ENCODE results near the gene LRP2. TPM values are rescaled to one million over a fixed set of nuclear protein-coding genes. Genes with fewer than 3 reads are reported as not detected.

The LRP2 gene
- total RNA-seq, 1 experiment from 2014 or later, result 260 TPM

- H3K36me3 Mint-ChIP-seq (ENCODE audit: insufficient read depth, unreplicated experiment), result peaks cover 91% of the 10 kb centered on the region
- no peaks in the 10 kb centered on the region for H3K27me3 ChIP-seq (replicated peaks; ENCODE audit: control insufficient read depth, insufficient read depth, low read length)
- POLR2A ChIA-PET, result no interaction called here
- no peak overlapping the region for H3K27ac Mint-ChIP-seq (ENCODE audit: unreplicated experiment)
- no TSS peak for BruUV-seq (replicated peaks)
- H3K36me3 ChIP-seq (ENCODE audit: control insufficient read depth, insufficient read depth, low read length), result no peaks in the 10 kb centered on the region
- no peak for DNase-seq
- no peaks in the 10 kb centered on the region for H3K27me3 Mint-ChIP-seq (ENCODE audit: insufficient read depth, unreplicated experiment)
- H3K9me3 ChIP-seq, result no peaks in the 10 kb centered on the region
- H3K4me3 Mint-ChIP-seq (ENCODE audit: unreplicated experiment), result no peak overlapping the region
- no peak overlapping the region for H3K4me3 ChIP-seq (ENCODE audit: low read depth, low read length)
- intact Hi-C loops (cut with micrococcal nuclease; ENCODE audit: unreplicated experiment), result no loop called here
- H3K9me3 Mint-ChIP-seq (ENCODE audit: unreplicated experiment), result no peaks in the 10 kb centered on the region
- TF ChIP-seq CTCF (IDR thresholded peaks at IDR 0.05; ENCODE audit: insufficient read depth in 1 of 2, low read depth in 1 of 2, low read length in 1 of 2, severe bottlenecking in 1 of 2, unreplicated experiment in 1 of 2), result no peak
- CTCF ChIA-PET, result no interaction called here
- H3K4me1 ChIP-seq, result no peaks in the 10 kb centered on the region
- no peaks in the 10 kb centered on the region for H3K4me1 Mint-ChIP-seq (ENCODE audit: low read depth, unreplicated experiment)
Measured at GRCh38 chr2:169193618-169194017, 168.7 kb downstream of the LRP2 start.

GRCh38 chr2:169190197-169190775, 172.0 kb downstream of the LRP2 start:
- CTCF ChIA-PET, result no interaction called here
- H3K36me3 Mint-ChIP-seq (ENCODE audit: insufficient read depth, unreplicated experiment), result peaks cover 91% of the 10 kb centered on the region
- no peak for DNase-seq

GRCh38 chr2:169189132-169189531, 173.2 kb downstream of the LRP2 start:
- Mint-ChIP-seq H3K27ac (ENCODE audit: unreplicated experiment) (no peak overlapping the region), H3K27me3 (ENCODE audit: insufficient read depth, unreplicated experiment) (no peaks in the 10 kb centered on the region), H3K4me3 (ENCODE audit: unreplicated experiment) (no peak overlapping the region), H3K4me1 (ENCODE audit: low read depth, unreplicated experiment) (no peaks in the 10 kb centered on the region), H3K9me3 (ENCODE audit: unreplicated experiment) (no peaks in the 10 kb centered on the region), H3K36me3 (ENCODE audit: insufficient read depth, unreplicated experiment) (peaks cover 93% of the 10 kb centered on the region)
- TF ChIP-seq CTCF (IDR thresholded peaks at IDR 0.05; ENCODE audit: insufficient read depth in 1 of 2, low read depth in 1 of 2, low read length in 1 of 2, severe bottlenecking in 1 of 2, unreplicated experiment in 1 of 2), result no peak
- Histone ChIP-seq H3K4me1 (no peaks in the 10 kb centered on the region), H3K27me3 (replicated peaks; ENCODE audit: control insufficient read depth, insufficient read depth, low read length) (no peaks in the 10 kb centered on the region), H3K4me3 (ENCODE audit: low read depth, low read length) (no peak overlapping the region), H3K9me3 (no peaks in the 10 kb centered on the region), H3K36me3 (ENCODE audit: control insufficient read depth, insufficient read depth, low read length) (peaks cover 2% of the 10 kb centered on the region; the same call in 1 of the 2 replicates)
- no TSS peak for BruUV-seq (replicated peaks)
- intact Hi-C loops (cut with micrococcal nuclease; ENCODE audit: unreplicated experiment), result no loop called here
- no peak for DNase-seq
- ChIA-PET CTCF (no interaction called here), POLR2A (no interaction called here)

More at GRCh38 chr2:169190197-169190775, 172.0 kb downstream of the LRP2 start:
- H3K36me3 ChIP-seq (ENCODE audit: control insufficient read depth, insufficient read depth, low read length), result peaks cover 2% of the 10 kb centered on the region; the same call in 1 of the 2 replicates
- no peaks in the 10 kb centered on the region for H3K9me3 ChIP-seq
- H3K4me1 ChIP-seq, result no peaks in the 10 kb centered on the region
- no peak overlapping the region for H3K4me3 ChIP-seq (ENCODE audit: low read depth, low read length)
- Mint-ChIP-seq H3K27ac (ENCODE audit: unreplicated experiment) (no peak overlapping the region), H3K27me3 (ENCODE audit: insufficient read depth, unreplicated experiment) (no peaks in the 10 kb centered on the region), H3K9me3 (ENCODE audit: unreplicated experiment) (no peaks in the 10 kb centered on the region), H3K4me1 (ENCODE audit: low read depth, unreplicated experiment) (no peaks in the 10 kb centered on the region), H3K4me3 (ENCODE audit: unreplicated experiment) (no peak overlapping the region)
- intact Hi-C loops (cut with micrococcal nuclease; ENCODE audit: unreplicated experiment), result no loop called here
- TF ChIP-seq CTCF (IDR thresholded peaks at IDR 0.05; ENCODE audit: insufficient read depth in 1 of 2, low read depth in 1 of 2, low read length in 1 of 2, severe bottlenecking in 1 of 2, unreplicated experiment in 1 of 2), result no peak
- no TSS peak for BruUV-seq (replicated peaks)
- POLR2A ChIA-PET, result no interaction called here
- no peaks in the 10 kb centered on the region for H3K27me3 ChIP-seq (replicated peaks; ENCODE audit: control insufficient read depth, insufficient read depth, low read length)

Measured in Caco-2 (cell line).